Stomach (tissue), 4 donors: ENCODE results near the gene FRMD1.

Experiments
- CTCF ChIP-seq, 7 experiments: fragments of 450-650 bp in 4 of 7; fragments of 200-600 bp in 3 of 7; sonication (generic) in 3 of 7; IDR thresholded peaks; one replicate each; pipeline ENCODE4 v1.5.1; 2016 to 2019; ENCODE audit warnings: antibody characterized with exemption in 7 of 7, control low read depth in 2 of 7, mild to moderate bottlenecking in 1 of 7
- POLR2A ChIP-seq, 4 donors: fragments of 450-650 bp; IDR thresholded peaks; one replicate each; pipeline ENCODE4 v1.6.1; 2016; ENCODE audit warnings: antibody characterized with exemption in 4 of 4, control low read depth in 2 of 4, mild to moderate bottlenecking in 1 of 4, moderate library complexity in 1 of 4

GRCh38 chr6:168061269-168062210 is 17.5 kb downstream of the FRMD1 start:
- no peak for TF ChIP-seq CTCF (IDR thresholded peaks at IDR 0.05)
- TF ChIP-seq POLR2A (IDR thresholded peaks at IDR 0.05) = no peak
